NCI-H2227 (cell line): Measurements from ENCODE around the gene LBHD1.
"Not testable (repeated sequence)": the region's sequence is repeated elsewhere in the genome, so short reads cannot be mapped to it uniquely, and the experiment has no call there.

Source experiments
- DNase-seq: peaks from one replicate; lab custom pipeline; 2025; ENCODE audit not compliant: unreplicated experiment; lab: John Stamatoyannopoulos, UW

Gene LBHD1

DNA sequence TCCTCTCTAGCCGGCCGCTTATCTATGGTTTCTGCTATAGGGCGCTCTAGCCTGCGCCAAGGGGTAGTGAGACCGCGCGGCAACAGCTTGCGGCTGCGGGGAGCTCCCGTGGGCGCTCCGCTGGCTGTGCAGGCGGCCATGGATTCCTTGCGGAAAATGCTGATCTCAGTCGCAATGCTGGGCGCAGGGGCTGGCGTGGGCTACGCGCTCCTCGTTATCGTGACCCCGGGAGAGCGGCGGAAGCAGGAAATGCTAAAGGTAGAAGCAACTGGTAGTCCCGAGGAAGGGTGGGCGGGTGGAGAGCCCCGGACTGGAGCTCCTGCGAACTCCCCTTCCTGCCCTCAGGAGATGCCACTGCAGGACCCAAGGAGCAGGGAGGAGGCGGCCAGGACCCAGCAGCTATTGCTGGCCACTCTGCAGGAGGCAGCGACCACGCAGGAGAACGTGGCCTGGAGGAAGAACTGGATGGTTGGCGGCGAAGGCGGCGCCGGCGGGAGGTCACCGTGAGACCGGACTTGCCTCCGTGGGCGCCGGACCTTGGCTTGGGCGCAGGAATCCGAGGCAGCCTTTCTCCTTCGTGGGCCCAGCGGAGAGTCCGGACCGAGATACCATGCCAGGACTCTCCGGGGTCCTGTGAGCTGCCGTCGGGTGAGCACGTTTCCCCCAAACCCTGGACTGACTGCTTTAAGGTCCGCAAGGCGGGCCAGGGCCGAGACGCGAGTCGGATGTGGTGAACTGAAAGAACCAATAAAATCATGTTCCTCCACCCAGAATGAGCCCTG, at the start of gene LBHD1, which contains the start of gene UQCC3:
TSS of gene LBHD1 (minus strand) at position 660 of the 782 bp plus-strand sequence. CDS start 2,236 bp downstream, outside the sequence.
TSS of gene UQCC3 (plus strand) at position 66 of the 782 bp plus-strand sequence. CDS start at position 139, 73 bp downstream.
- DNase-seq: peak; percentile 95

- no peak for DNase-seq
Measured at GRCh38 chr11:62719302-62719978, 47.4 kb upstream of the LBHD1 start.

DNA sequence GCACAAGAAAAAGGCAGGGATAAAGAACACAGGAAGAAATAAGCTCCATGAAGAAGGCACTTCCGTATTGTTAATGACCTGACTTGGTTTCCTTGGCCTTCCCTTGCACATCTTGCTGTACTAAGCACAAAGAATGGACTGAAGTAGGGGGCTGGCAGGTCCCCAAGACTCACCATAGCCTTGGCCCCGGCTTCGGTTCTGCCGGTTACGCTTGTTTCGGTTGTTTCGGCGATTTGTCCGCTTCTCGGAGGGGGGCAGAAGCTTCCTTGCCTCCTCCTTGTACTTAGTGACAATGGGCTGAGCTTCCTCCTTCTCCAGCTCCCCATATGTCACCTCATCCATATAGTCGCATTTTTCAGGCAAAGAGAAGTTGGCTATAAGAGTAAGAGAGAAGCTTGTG, 44.7 kb upstream of the LBHD1 start:
- no peak for DNase-seq

- no peak for DNase-seq
Measured at GRCh38 chr11:62716206-62716605, 44.1 kb upstream of the LBHD1 start.

- no peak for DNase-seq
Measured at GRCh38 chr11:62715150-62716130, 43.4 kb upstream of the LBHD1 start.

- no peak for DNase-seq
Measured at GRCh38 chr11:62713343-62713742, 41.3 kb upstream of the LBHD1 start.

DNA sequence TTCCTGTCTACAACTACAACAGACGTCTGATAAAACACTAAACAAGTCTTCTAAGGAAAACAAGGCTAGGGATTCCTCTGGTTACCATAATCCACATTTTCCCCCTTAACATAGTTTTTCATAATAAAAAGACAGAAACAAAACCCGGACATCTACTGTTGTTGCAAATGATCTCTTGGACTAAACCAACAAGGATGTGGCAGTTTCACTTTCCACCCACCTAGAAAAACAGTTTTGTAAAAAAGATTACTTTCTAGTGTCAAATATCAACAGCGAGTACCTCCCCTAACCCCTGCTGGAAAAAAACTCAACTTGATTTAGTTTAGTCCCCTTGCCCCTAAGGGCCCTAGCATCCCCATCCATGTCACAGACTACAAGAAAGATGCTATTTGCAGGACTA, 40.8 kb upstream of the LBHD1 start:
- no peak for DNase-seq

DNA sequence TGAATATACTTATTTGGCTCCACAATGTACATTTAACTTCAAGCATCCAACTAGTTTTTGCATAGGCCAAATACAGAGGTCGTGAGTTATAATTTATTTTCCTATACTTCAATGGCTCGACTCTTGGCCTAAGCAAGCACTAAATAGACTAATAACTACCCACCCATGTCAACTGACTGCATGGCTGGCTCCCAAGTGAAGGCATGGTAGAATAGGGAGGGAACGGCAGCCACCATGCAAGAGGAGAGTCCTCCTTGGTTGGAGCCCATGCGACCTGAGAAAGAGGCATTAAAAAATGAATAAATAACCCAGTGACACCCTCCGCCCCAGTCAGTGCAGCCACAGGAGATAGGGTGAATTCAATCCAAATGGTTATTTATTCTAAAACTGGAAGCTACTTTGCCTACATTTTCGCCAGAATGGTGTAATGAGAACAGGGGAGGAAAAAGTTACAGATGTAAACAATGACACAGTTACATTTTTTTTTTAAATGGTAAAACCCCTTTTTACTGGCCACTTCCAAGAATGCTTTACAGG, 40.3 kb upstream of the LBHD1 start:
- no peak for DNase-seq

DNA sequence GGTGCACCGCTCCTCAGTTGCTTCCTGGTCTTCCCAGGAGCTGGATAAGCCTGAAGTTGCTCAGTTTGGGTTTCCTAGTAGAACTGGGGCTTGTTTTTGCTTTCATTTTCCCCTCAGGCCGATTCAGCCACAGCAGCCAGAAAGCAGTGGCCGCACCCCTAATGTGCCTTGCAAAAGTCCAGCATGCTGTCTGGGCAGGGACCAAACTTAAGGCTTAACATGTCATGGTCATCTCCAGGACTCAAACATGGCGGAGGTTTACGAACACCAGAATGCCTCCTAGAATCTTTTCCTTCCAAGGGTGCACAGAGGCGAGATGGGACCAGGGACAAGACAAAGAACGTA, 37.9 kb upstream of the LBHD1 start:
- no peak for DNase-seq

GRCh38 chr11:62709247-62710000, 37.4 kb upstream of the LBHD1 start:
- peak; percentile 99 for DNase-seq

DNA sequence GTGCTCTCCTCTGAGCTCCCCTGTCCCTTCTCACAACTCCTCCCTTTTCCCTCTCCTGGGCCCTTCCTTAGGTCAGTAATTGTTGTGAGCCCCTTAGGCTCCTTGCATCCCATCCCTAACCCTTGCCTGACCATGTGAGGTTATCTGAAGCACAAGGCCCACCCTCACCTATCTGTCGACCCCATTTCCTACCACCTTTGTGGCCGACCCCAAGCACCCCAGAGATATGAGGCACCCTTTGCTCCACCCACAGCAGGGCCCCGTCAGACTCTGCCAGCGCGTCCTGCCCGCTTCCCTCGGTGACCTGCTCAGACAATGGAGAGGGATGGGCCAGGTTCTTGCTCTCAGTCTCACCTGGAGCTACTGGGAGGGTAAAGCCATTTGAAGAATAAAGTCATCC, 36.7 kb upstream of the LBHD1 start:
- no peak for DNase-seq

DNA sequence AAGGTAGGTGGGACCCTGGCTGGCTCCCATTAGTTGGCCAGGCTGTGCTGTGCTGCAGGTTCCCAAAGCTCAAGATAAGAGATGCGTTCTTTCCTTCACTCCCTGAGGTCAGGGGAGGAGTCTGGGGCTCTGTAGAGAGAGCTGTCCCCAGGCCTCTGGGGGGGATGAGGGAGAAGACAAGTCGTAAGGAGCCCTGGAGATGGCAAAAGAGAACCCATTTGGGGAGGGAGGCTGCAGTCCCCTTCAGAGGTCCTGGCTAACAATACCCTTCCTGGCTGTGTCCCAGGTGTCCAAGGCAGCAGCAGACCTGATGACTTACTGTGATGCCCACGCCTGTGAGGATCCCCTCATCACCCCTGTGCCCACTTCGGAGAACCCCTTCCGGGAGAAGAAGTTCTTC, 36.3 kb upstream of the LBHD1 start:
- peak; percentile 27 for DNase-seq

DNA sequence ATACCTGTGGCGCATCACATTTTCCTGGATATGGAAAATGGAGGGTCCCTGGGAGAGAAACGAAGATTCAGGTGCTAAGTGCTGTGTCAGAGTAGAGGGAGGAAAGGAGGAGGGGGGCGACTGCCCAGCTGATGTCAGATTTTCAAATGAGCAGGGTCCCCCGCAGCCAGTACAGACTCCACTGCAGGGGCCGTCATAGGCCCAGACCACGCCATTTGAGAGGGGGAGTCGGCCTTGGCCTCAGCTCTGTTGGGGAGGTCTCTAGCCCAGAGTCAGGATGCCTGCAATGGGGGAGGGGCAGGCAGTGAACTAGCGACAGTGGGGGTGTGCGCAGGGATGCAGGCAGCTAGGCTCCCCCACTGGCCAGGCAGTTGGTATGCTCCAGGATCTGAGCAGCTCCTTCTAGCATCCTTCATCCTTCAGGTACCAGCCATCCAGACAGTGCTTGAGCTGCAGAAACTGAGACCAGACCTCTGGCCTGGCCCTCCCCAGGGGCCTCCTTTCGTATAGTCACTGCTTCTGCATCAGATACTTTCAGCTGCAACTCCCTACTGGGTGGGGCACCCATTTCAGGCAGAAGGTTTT, 35.3 kb upstream of the LBHD1 start, which contains the start of the genes BSCL2 and GNG3:
TSS of gene BSCL2 (minus strand) at position 148 of the 585 bp plus-strand sequence. CDS start 229 bp downstream, outside the sequence.
TSS of gene GNG3 (plus strand) at position 400 of the 585 bp plus-strand sequence. CDS start 620 bp downstream, outside the sequence.
- peak; percentile 98 for DNase-seq

GRCh38 chr11:62706850-62707247, 34.8 kb upstream of the LBHD1 start:
- DNase-seq: no peak

GRCh38 chr11:62705880-62706849, 34.1 kb upstream of the LBHD1 start:
- peak; percentile 98 for DNase-seq

GRCh38 chr11:62705413-62705812, 33.3 kb upstream of the LBHD1 start:
- DNase-seq: peak; percentile 33

GRCh38 chr11:62703921-62704320, 31.9 kb upstream of the LBHD1 start:
- DNase-seq: not testable (repeated sequence)

DNA sequence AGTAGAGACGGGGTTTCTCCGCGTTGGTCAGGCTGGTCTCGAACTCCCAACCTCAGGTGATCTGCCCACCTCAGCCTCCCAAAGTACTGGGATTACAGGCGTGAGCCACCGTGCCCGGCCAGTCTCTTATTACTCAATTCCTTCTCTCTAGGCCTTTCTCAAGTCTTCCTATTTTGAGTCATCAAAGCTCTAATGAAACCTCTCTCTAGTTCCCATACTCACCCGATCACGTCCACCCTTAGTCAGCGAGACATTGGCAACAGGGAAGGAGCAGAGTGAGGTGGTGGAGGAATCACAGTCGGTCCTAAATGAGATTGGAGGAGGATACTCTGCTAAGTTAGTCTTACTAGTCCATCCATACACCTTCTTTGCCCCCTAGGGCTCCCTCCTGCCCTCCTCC, 30.2 kb upstream of the LBHD1 start:
- no peak for DNase-seq
